Vagina (tissue), 2 donors: ENCODE results near the gene MCCC1.

Source experiments
- POLR2A ChIP-seq, 2 donors: fragments of 450-650 bp; IDR thresholded peaks; one replicate each; pipeline ENCODE4 v1.6.1; 2017; ENCODE audit warnings: antibody characterized with exemption in 2 of 2, mild to moderate bottlenecking in 2 of 2, moderate library complexity in 2 of 2
- POLR2AphosphoS5 ChIP-seq, 2 donors: sonication (generic); formaldehyde crosslinking; IDR thresholded peaks; one replicate each; pipeline ENCODE4 v1.9.0; 2017; ENCODE audit warnings: antibody characterized with exemption in 2 of 2, mild to moderate bottlenecking in 2 of 2, low read depth in 1 of 2; ENCODE audit not compliant: insufficient read depth in 1 of 2
- TF ChIP-seq, protein P1 (sequence below), 3 experiments: fragments of 450-650 bp in 2 of 3; fragments of 200-600 bp in 1 of 3; sonication (generic) in 1 of 3; IDR thresholded peaks; one replicate each; pipeline ENCODE4 v1.5.1; 2017 to 2019; ENCODE audit warnings: antibody characterized with exemption in 3 of 3, mild to moderate bottlenecking in 2 of 3, moderate library complexity in 2 of 3

DNA sequence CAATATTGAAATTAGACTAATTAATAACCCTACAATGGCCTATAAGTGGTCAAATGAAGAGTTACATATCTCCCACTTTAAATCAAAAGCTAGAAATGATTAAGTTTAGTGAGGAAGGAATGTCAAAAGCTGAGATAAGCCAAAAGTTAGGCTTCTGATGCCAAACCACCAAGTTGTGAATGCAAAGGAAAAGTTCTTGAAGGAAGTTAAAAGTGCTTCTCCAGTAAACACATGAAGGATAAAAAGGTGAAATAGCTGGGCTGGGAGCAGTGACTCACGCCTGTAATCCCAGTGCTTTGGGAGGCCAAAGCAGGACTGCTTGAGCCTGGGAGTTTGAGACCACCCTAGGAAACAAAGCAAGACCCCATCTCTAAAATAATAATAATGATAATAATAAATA is 72.0 kb downstream of the MCCC1 start:
- TF ChIP-seq, protein P1, sequence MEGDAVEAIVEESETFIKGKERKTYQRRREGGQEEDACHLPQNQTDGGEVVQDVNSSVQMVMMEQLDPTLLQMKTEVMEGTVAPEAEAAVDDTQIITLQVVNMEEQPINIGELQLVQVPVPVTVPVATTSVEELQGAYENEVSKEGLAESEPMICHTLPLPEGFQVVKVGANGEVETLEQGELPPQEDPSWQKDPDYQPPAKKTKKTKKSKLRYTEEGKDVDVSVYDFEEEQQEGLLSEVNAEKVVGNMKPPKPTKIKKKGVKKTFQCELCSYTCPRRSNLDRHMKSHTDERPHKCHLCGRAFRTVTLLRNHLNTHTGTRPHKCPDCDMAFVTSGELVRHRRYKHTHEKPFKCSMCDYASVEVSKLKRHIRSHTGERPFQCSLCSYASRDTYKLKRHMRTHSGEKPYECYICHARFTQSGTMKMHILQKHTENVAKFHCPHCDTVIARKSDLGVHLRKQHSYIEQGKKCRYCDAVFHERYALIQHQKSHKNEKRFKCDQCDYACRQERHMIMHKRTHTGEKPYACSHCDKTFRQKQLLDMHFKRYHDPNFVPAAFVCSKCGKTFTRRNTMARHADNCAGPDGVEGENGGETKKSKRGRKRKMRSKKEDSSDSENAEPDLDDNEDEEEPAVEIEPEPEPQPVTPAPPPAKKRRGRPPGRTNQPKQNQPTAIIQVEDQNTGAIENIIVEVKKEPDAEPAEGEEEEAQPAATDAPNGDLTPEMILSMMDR (IDR thresholded peaks at IDR 0.05): no peak
- TF ChIP-seq POLR2A (IDR thresholded peaks at IDR 0.05): no peak
- TF ChIP-seq POLR2AphosphoS5 (IDR thresholded peaks at IDR 0.05; ENCODE audit: insufficient read depth in 1 of 2, low read depth in 1 of 2): no peak
